Omental fat pad (tissue), 4 donors: ENCODE measurements around the gene ADGRD1. TPM values are rescaled to one million over a fixed set of nuclear protein-coding genes. Genes with fewer than 3 reads are reported as not detected.

Experiments used
- ATAC-seq: fragments of 150-250 bp; one replicate; pipeline ENCODE4 v1.9.1; 2016; ENCODE audit warnings: mild to moderate bottlenecking, moderate library complexity; ENCODE audit not compliant: low FRiP score
- DNase-seq: peaks from one replicate; pipeline ENCODE4 v3.0.0-alpha.2; 2019; ENCODE audit warnings: low spot score
- CTCF ChIP-seq, 3 donors: fragments of 450-650 bp; IDR thresholded peaks; one replicate each; pipeline ENCODE4 v1.5.1; 2016 to 2017; ENCODE audit warnings: antibody characterized with exemption in 3 of 3, mild to moderate bottlenecking in 3 of 3, moderate library complexity in 2 of 3
- total RNA-seq, 4 donors: library from RNA; depleted of rRNA; stranded (reverse); fragments of >200 nt; gene quantifications; one replicate each; pipeline ENCODE4 v1.1.0, GENCODE V29; 2016

Gene ADGRD1
- total RNA-seq, 4 donors from 2014 or later, result 34.3 to 98.6 (median 52.4) TPM

DNA sequence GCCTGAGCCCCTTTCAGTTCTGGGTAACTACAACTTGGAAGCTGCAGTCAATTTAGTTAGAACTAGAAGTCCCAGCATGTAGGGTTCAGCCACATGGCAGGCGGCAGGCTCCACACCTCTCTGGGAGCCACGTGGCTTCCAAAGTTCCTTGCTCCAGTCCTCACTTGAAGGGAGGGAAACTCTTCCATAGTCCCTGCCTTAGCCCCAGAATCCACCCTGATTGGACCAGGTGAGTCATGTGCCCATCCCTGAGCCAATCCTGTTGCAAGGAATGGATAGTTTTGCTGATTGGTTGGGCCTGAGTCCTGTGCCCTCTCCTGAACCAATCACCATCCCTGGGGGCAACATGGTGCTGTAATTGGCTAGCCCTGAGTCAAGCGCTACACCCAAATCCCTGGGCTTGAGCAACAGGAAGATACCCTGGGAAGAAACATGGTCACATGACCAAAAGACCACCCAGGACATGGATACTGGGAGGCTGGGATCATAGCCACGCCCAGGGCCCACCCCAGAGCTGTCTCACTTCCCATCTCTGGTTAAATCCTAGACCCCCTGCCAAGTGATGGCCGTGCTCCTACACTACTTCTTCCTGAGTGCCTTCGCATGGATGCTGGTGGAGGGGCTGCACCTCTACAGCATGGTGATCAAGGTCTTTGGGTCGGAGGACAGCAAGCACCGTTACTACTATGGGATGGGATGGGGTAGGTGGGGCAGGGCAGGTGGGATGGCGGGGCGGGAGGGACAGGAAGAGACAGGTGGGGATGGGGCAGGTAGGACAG is 154.7 kb downstream of the ADGRD1 start:
- no peak for TF ChIP-seq CTCF (IDR thresholded peaks at IDR 0.05)
- DNase-seq, result no peak
- no peak for ATAC-seq

GRCh38 chr12:131111446-131111845 is 157.7 kb downstream of the ADGRD1 start:
- ATAC-seq (no peak), DNase-seq (no peak)
- TF ChIP-seq CTCF (IDR thresholded peaks at IDR 0.05), result no peak

DNA sequence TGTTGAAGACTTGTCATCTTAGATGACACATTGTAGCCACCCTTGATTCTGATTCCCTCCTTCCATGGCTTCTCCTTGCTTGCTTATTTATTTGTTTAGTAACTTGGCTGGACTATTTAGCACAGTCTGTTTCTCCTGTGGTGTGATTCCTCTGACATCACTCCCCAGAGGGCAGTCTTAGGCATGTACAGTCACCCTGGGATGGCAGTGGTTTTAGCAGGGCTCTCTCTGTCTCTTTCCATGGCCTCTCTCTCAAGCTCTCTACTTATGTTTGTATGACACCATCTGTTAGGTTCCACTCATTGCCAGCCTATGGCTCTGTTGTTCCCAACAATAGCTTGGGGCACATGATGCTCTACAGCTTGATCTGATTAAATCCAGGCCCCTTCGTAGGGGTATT is 158.3 kb downstream of the ADGRD1 start:
- no peak for DNase-seq
- no peak for ATAC-seq
- no peak for TF ChIP-seq CTCF (IDR thresholded peaks at IDR 0.05)

DNA sequence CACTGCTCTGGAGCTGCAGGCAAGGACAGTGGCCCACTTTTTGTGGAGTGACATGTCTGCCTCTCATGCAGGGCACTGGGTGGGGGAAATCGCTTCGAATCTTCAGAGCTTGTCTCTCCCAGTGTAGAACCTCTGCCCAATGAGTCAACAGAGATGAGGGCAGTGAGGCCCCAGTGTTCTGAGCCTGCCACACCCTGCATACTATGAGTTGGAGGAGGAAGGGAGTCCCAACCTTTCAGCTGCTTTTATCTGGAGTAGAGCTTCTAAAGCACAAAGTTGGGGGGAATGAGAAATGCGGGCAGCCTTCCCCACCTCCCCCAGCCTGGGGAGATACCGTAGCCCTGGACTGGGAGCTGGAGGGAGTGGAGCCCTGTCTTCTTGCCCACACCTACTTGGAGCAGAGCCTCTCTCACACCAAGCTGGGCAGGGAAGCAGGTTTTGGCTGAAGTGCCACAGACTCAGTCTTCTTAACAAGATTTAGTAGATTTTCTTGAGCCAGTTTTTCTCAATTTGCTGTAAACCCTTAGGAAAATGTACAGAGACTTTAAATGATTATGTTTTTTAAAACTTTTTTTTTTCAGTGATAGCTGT is 159.1 kb downstream of the ADGRD1 start:
- DNase-seq, result no peak
- ATAC-seq, result peak; percentile 86
- no peak for TF ChIP-seq CTCF (IDR thresholded peaks at IDR 0.05)

DNA sequence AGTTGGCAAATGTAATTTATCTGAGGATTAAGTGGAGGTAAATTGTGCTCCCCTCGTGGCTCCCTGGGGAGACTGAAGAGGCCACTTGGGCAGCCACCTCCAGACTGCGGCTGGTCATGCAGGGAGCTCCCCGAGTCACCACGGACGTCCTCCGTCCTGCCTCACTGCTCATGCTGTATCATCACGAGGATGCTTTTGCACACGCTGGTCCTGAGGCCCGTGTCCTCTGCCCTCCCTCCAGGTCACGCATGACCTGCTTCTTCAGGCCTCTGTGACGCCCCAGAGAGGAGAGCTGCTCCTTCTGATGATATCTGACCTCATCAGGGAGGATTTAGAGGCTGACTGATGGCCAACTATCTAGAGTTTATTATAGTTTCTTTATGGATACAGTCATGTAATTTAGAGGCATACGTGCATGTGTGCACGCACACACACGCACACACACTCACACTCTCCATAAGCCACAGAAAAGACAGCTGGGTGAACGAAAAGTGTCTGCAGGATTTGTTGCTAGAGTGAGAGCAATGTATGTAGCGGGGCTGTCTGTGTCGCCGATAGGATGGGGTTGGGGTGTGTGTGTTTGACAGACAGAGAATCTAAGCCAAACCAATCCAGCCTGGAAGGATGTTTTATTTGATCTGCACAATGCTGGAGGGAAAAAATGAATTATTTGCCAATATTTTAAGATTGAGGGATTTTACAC is 160.0 kb downstream of the ADGRD1 start:
- no peak for ATAC-seq
- no peak for TF ChIP-seq CTCF (IDR thresholded peaks at IDR 0.05)
- DNase-seq, result no peak

DNA sequence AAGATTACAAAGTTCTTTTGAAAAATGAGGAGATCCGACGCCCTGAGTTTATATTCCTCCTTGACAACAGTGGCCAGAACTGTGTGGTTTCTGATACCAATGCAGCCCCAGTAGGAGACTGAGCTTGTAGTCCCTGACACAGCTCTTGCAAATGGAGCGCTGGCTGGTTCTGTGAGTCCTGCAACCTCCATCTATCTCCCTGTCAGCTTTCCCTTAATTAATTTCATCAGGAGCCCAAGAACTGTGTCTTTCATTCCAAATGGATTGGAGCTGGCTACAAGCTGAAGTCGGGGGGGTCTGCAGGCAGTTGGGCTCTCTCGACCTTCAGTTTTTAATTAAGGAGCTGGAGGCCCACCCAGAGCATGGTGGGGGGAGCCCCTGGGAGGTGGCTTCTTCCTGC is 160.6 kb downstream of the ADGRD1 start:
- no peak for TF ChIP-seq CTCF (IDR thresholded peaks at IDR 0.05)
- ATAC-seq, result no peak
- DNase-seq, result no peak
